Neutrophil (primary cell): ENCODE results near the gene FBN1.

Source experiments
- H3K27ac ChIP-seq: fragments of 200-600 bp; sonication (generic); 2 replicates; pipeline ENCODE4 v1.5.1; 2016; ENCODE audit warnings: mild to moderate bottlenecking, moderate library complexity
- H3K27me3 ChIP-seq: fragments of 200-600 bp; sonication (generic); 2 replicates; pipeline ENCODE4 v1.6.0; 2016; ENCODE audit warnings: mild to moderate bottlenecking
- H3K36me3 ChIP-seq: fragments of 200-600 bp; sonication (generic); 2 replicates; pipeline ENCODE4 v1.5.1; 2017
- H3K4me1 ChIP-seq, 2 experiments: fragments of 200-600 bp in 1 of 2; sonication (generic) in 1 of 2; 1 replicate in 1 of 2; 2 replicates in 1 of 2; pipeline versions ENCODE4 v1.5.1 to v1.6.1; 2013 to 2016; ENCODE audit warnings: low read depth in 1 of 2, low read length in 1 of 2, mild to moderate bottlenecking in 1 of 2, moderate library complexity in 1 of 2; ENCODE audit not compliant: control insufficient read depth in 1 of 2, insufficient read depth in 1 of 2
- H3K4me3 ChIP-seq, 2 experiments: fragments of 200-600 bp in 1 of 2; sonication (generic) in 1 of 2; 1 replicate in 1 of 2; 2 replicates in 1 of 2; pipeline ENCODE4 v1.5.1; 2013 to 2016; ENCODE audit warnings: low read depth in 1 of 2, low read length in 1 of 2, mild to moderate bottlenecking in 1 of 2, moderate library complexity in 1 of 2
- H3K9me3 ChIP-seq: fragments of 200-600 bp; sonication (generic); 2 replicates; pipeline ENCODE4 v1.5.1; 2016
- TF ChIP-seq, protein P1 (sequence below): fragments of 200-600 bp; sonication (generic); IDR thresholded peaks from 2 replicates; pipeline ENCODE4 v1.5.1; 2016; ENCODE audit warnings: antibody characterized with exemption

Gene FBN1

GRCh38 chr15:48547286-48547685, 98.2 kb downstream of the FBN1 start:
- Histone ChIP-seq H3K36me3 (no peaks in the 10 kb centered on the region), H3K27ac (no peak overlapping the region), H3K4me3 (no peak overlapping the region), H3K4me1 (peaks cover 0 to 8% of the 10 kb centered on the region in 2 experiments), H3K27me3 (no peaks in the 10 kb centered on the region), H3K9me3 (no peaks in the 10 kb centered on the region)
- TF ChIP-seq, protein P1, sequence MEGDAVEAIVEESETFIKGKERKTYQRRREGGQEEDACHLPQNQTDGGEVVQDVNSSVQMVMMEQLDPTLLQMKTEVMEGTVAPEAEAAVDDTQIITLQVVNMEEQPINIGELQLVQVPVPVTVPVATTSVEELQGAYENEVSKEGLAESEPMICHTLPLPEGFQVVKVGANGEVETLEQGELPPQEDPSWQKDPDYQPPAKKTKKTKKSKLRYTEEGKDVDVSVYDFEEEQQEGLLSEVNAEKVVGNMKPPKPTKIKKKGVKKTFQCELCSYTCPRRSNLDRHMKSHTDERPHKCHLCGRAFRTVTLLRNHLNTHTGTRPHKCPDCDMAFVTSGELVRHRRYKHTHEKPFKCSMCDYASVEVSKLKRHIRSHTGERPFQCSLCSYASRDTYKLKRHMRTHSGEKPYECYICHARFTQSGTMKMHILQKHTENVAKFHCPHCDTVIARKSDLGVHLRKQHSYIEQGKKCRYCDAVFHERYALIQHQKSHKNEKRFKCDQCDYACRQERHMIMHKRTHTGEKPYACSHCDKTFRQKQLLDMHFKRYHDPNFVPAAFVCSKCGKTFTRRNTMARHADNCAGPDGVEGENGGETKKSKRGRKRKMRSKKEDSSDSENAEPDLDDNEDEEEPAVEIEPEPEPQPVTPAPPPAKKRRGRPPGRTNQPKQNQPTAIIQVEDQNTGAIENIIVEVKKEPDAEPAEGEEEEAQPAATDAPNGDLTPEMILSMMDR: no peak

GRCh38 chr15:48546296-48546695, 99.2 kb downstream of the FBN1 start:
- no peaks in the 10 kb centered on the region for H3K27me3 ChIP-seq
- H3K4me1 ChIP-seq: peaks cover 0 to 8% of the 10 kb centered on the region in 2 experiments
- no peaks in the 10 kb centered on the region for H3K9me3 ChIP-seq
- TF ChIP-seq, protein P1: no peak
- H3K4me3 ChIP-seq: no peak overlapping the region
- no peaks in the 10 kb centered on the region for H3K36me3 ChIP-seq
- H3K27ac ChIP-seq: no peak overlapping the region

DNA sequence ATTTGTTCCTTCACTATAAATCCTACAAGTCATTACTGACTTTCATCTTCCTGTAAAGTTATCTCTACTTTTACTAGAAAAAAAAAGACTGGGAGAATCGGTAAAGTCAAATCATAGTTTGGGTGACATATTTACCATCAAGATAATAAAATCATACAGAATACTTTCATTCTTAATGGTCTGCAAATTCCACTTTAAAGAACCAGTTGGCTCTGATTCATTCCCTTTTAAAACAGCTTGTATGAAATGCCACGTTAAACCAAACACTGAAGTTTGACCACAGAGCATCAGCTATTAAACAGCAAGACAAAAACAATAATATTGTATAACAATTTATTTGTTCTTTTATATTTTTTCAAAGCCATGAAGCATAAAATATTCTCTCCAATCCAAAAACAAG, 100.7 kb downstream of the FBN1 start:
- Histone ChIP-seq H3K36me3 (no peaks in the 10 kb centered on the region), H3K4me3 (no peak overlapping the region), H3K9me3 (no peaks in the 10 kb centered on the region), H3K27ac (no peak overlapping the region), H3K27me3 (no peaks in the 10 kb centered on the region), H3K4me1 (no peaks in the 10 kb centered on the region)
- TF ChIP-seq, protein P1: no peak

GRCh38 chr15:48541341-48542278, 103.9 kb downstream of the FBN1 start:
- no peaks in the 10 kb centered on the region for H3K4me1 ChIP-seq
- H3K27ac ChIP-seq: no peak overlapping the region
- no peaks in the 10 kb centered on the region for H3K9me3 ChIP-seq
- no peaks in the 10 kb centered on the region for H3K27me3 ChIP-seq
- peaks cover 3% of the 10 kb centered on the region for H3K36me3 ChIP-seq
- TF ChIP-seq, protein P1: no peak
- H3K4me3 ChIP-seq: no peak overlapping the region

DNA sequence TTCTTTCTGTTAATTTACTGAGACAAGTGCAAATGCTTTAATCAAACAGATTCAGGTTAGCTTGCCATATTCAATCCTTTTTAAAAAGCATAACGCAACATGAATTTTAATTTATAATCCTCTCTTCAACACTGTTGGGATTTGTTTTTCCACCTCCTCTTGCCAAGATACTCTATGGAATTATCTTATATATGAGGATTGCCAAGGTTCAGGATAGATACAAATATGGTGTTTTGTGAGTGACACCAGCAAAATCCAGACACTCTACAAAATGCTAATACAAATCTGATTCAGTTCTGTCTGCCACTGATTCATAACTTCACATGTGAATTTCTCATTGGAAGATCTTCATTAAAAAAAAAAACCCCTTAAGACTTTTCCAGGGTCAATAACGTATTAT, 104.8 kb downstream of the FBN1 start:
- Histone ChIP-seq H3K4me1 (no peaks in the 10 kb centered on the region), H3K9me3 (no peaks in the 10 kb centered on the region), H3K36me3 (peaks cover 3% of the 10 kb centered on the region), H3K27ac (no peak overlapping the region), H3K27me3 (no peaks in the 10 kb centered on the region), H3K4me3 (no peak overlapping the region)
- TF ChIP-seq, protein P1: no peak
